Tibial artery (tissue), 4 donors: ENCODE data around the gene NPHP4.

Experiments used
- DNase-seq, 2 donors: peaks; one replicate each; pipeline ENCODE4 v3.0.0-alpha.2; 2019
- H3K27ac ChIP-seq, 2 donors: fragments of 200-600 bp; sonication (generic) in 1 of 2; 1 replicate in 1 of 2; 2 replicates in 1 of 2; pipeline ENCODE4 v1.5.1; 2018 to 2019; ENCODE audit warnings: mild to moderate bottlenecking in 1 of 2
- H3K27me3 ChIP-seq, 2 donors: fragments of 200-600 bp; sonication (generic) in 1 of 2; one replicate each; pipeline versions ENCODE4 v1.5.1 to v1.6.0; 2016 to 2019
- H3K36me3 ChIP-seq, 3 donors: fragments of 200-600 bp; sonication (generic) in 2 of 3; one replicate each; pipeline ENCODE4 v1.5.1; 2016 to 2019; ENCODE audit warnings: mild to moderate bottlenecking in 2 of 3
- H3K4me1 ChIP-seq, 4 donors: fragments of 200-600 bp; sonication (generic) in 2 of 4; 1 replicate in 3 of 4; 2 replicates in 1 of 4; pipeline ENCODE4 v1.5.1; 2016 to 2019
- H3K4me3 ChIP-seq, 2 donors: fragments of 200-600 bp; sonication (generic) in 1 of 2; 1 replicate in 1 of 2; 2 replicates in 1 of 2; pipeline ENCODE4 v1.5.1; 2018 to 2019; ENCODE audit warnings: mild to moderate bottlenecking in 2 of 2
- H3K9me3 ChIP-seq, 3 donors: fragments of 200-600 bp; sonication (generic) in 1 of 3; one replicate each; pipeline ENCODE4 v1.5.1; 2016 to 2019
- intact Hi-C: fragments of 100-400 bp; cut with DNase I; formaldehyde crosslinking; loops from one replicate; pipeline ENCODE4 v1.15.0; 2023; ENCODE audit warnings: low total_unique reads
- TF ChIP-seq, protein P1 (sequence below), 2 experiments: fragments of 200-600 bp in 1 of 2; fragments of 450-650 bp in 1 of 2; IDR thresholded peaks; one replicate each; pipeline ENCODE4 v1.5.1; 2017 to 2019; ENCODE audit warnings: antibody characterized with exemption in 2 of 2, mild to moderate bottlenecking in 1 of 2, moderate library complexity in 1 of 2

NPHP4 gene

DNA sequence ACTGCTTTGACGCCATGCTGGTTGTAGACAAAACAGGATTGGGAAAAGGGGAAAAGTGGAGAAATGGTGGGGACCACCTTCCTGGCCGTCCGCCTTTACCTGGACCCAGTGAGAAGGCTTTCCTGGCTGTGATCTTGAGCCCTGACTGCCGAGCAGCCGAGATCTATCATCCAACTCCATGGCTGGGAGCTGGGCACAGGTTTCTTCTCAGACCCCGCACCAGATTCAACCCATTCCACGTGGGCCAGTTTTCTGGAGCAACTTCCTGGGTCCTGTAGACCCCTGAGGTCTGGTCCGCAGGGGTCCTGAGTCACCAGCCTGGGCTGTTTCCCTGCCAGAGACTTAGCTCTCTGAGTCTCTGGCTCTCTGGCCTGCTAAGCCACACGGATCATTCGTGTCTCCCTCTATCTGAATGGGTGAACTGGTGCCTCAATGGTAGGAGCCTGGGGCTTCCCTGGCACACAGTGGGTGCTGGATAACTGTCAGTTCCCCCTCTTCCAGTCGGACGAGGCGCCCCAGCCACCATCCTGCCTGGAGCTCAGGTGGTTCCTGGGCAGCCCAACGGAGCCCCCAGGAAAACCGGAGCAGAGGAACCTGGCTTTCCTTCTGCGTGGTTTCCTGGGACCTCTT is 4.5 kb upstream of the NPHP4 start:
- Histone ChIP-seq H3K36me3 (no peaks in the 10 kb centered on the region), H3K4me1 (peaks cover 0 to 12% (median 10%) of the 10 kb centered on the region in 4 donors), H3K9me3 (no peaks in the 10 kb centered on the region), H3K4me3 (no peak overlapping the region), H3K27ac (no peak overlapping the region), H3K27me3 (peaks cover 0 to 37% of the 10 kb centered on the region in 2 donors)
- TF ChIP-seq, protein P1, sequence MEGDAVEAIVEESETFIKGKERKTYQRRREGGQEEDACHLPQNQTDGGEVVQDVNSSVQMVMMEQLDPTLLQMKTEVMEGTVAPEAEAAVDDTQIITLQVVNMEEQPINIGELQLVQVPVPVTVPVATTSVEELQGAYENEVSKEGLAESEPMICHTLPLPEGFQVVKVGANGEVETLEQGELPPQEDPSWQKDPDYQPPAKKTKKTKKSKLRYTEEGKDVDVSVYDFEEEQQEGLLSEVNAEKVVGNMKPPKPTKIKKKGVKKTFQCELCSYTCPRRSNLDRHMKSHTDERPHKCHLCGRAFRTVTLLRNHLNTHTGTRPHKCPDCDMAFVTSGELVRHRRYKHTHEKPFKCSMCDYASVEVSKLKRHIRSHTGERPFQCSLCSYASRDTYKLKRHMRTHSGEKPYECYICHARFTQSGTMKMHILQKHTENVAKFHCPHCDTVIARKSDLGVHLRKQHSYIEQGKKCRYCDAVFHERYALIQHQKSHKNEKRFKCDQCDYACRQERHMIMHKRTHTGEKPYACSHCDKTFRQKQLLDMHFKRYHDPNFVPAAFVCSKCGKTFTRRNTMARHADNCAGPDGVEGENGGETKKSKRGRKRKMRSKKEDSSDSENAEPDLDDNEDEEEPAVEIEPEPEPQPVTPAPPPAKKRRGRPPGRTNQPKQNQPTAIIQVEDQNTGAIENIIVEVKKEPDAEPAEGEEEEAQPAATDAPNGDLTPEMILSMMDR (IDR thresholded peaks at IDR 0.05): no peak
- DNase-seq: peak in 1 of 2 donors; percentile 43
- intact Hi-C loops: no loop called here

DNA sequence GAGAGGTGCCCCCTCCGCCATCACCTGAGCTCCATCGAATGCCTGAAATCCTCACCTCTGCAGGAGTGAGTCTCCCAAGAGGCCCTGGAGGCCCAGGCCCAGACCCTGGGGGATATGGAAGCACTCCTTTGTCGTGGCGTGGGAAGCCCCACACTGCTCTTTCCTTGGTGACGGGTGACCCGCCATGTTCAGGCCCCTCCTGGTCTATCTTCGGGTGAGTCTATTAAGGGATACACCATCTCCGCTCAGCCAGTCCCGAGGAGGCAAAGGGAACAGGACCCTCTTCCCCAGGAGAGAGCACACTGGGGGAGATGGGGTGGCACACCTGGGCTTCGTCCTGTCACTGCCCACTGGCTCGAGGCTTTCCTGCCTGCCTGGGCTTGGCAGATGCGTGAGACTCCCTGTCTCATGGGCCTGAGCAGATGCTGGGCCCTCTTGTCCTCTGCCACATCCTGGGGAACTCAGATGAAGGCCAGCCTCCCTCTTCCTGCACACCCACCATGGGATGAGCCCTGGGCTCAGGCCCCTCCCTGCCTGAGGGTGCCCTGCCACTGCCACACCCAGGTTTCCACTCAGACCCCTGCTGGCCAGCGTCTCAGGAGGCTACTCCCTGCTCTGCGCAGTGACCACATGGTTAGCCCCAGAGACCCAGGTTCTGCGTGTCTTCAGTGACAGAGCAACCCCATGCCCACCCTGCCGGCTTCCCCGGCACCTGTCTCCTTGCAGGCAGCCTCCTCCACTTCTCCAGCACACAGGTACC is 3.8 kb upstream of the NPHP4 start:
- H3K4me3 ChIP-seq: no peak overlapping the region
- H3K36me3 ChIP-seq: no peaks in the 10 kb centered on the region
- peaks cover 0 to 16% (median 14%) of the 10 kb centered on the region in 4 donors for H3K4me1 ChIP-seq
- TF ChIP-seq, protein P1 (IDR thresholded peaks at IDR 0.05): no peak
- peaks cover 0 to 30% of the 10 kb centered on the region in 2 donors for H3K27me3 ChIP-seq
- H3K27ac ChIP-seq: no peak overlapping the region
- intact Hi-C loops: no loop called here
- no peak for DNase-seq
- H3K9me3 ChIP-seq: no peaks in the 10 kb centered on the region

DNA sequence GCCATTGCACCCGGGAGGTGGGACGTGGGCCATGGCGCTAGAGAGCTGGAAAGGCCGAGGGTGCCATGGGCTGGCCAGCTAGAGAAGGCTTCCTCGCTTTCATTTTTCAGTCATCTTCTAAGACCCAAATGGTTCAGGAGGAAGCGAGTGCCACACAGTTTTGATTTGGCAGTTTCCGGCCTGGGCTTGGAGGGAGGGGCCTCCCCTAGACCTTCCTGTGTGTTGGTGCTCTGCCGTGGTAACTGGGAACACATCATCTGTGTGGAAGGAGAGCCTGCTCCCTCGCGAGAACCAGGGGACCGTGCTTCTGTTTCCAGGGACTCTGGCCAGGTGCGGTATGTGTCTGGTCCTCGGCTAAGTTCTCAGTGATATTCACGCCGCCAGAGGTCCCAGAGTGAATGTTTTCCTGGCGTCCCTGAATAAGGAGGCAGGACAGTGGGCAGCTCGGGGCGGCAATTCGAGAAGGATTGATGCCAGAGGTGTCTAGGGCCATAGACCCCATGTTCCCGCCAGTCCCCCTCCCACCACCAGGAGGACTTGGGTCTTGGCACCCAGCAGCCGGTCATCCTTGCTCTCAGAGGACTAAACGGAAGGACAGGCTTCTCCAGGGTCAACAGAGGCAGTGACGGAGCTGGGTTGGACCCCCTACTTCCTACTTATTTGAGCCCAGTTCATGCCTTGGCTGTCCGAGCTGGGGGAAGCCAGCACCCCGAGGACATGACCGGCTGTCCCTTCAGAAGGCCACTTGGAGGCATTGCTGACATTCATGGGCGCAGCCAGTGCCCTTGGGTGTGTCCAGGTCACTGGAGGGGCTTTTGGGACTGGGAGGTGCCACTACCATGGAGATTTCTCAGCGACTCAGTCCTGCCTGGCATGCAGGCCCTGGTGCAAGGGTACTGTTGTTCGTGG is 2.7 kb upstream of the NPHP4 start:
- intact Hi-C loops: loop anchor here (5.0 kb wide), 1 partner anchor 397 kb away; the partner anchor contains the start of gene ACOT7
- H3K4me1 ChIP-seq: peaks cover 0 to 20% (median 19%) of the 10 kb centered on the region in 4 donors
- no peaks in the 10 kb centered on the region for H3K9me3 ChIP-seq
- TF ChIP-seq, protein P1 (IDR thresholded peaks at IDR 0.05): no peak
- H3K36me3 ChIP-seq: no peaks in the 10 kb centered on the region
- no peak for DNase-seq
- H3K27me3 ChIP-seq: peaks cover 0 to 24% of the 10 kb centered on the region in 2 donors
- no peak overlapping the region for H3K27ac ChIP-seq
- H3K4me3 ChIP-seq: no peak overlapping the region

DNA sequence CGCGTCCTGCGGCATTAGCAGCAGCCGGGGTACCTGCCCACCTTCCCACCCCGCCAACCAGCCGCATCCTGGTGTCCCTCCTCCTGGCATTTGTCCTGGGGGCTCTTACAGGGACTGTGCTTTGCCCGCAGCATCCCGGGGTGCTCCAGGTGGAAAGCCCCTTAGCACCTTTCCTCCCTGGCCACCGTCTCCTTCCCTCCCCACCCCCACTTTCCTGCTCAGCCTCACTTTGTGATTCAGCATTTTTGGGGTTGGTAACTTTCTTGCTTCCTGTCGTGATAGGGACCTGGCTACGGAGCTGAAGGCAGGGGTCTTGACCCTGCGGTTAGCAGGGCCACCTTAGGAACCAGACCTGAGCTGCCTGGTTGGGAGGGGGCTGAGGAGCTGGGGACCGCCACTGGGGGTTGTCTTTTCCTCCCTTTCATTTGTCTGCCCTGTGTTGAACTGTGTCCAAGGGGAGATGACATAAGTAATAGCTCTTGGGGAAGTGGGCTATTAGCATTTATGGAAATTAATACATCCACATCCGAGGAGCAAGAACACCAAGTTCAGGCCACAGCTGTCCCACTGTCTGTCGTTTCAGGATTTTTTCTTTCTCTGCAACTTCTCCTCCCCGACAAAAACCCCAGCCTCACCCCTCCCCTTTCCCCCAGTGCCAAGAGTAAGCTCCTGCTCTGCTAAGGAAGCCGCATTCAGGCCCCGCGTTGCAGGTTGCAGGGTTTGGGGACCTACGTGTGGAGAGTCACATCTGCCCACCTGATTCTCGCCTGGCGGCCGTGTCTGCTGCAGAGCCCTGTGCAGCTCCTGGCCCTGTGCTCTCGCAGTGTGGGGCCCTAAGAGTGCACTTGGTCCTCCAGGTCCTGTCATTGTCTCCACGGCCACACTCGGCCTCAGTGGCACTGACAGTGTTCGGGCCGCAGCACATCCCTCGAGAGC is 1.6 kb upstream of the NPHP4 start:
- peak overlapping the region; percentile 61 to 82 for H3K4me3 ChIP-seq
- H3K4me1 ChIP-seq: peaks cover 0 to 20% (median 19%) of the 10 kb centered on the region in 4 donors
- H3K9me3 ChIP-seq: no peaks in the 10 kb centered on the region
- no peaks in the 10 kb centered on the region for H3K36me3 ChIP-seq
- TF ChIP-seq, protein P1 (IDR thresholded peaks at IDR 0.05): no peak
- intact Hi-C loops: loop anchor here (5.0 kb wide), 1 partner anchor 398 kb away; the partner anchor contains the start of gene ACOT7
- H3K27me3 ChIP-seq: peaks cover 0 to 21% of the 10 kb centered on the region in 2 donors
- H3K27ac ChIP-seq: no peak overlapping the region
- no peak for DNase-seq
